Mesendoderm (in vitro differentiated cells): ENCODE data around the gene ANO6.
"Not testable (repeated sequence)": the region's sequence is repeated elsewhere in the genome, so short reads cannot be mapped to it uniquely, and the experiment has no call there.

Source experiments
- DNase-seq: peaks from one replicate; pipeline ENCODE4 v3.0.0; 2013
- H2AK5ac ChIP-seq: 2 replicates; pipeline ENCODE4 v1.6.1; 2013; ENCODE audit warnings: low read length, inconsistent platforms
- H2BK120ac ChIP-seq: 2 replicates; pipeline ENCODE4 v1.6.1; 2013; ENCODE audit warnings: low read depth, mild to moderate bottlenecking, low read length, moderate library complexity, mixed read lengths
- H2BK15ac ChIP-seq: replicated peaks from 2 replicates; pipeline ENCODE4 v1.6.1; 2013; ENCODE audit warnings: low read depth, mild to moderate bottlenecking, moderate library complexity
- H2BK5ac ChIP-seq: 2 replicates; pipeline ENCODE4 v1.6.1; 2013; ENCODE audit warnings: low read length, inconsistent platforms
- H3K18ac ChIP-seq: 2 replicates; pipeline ENCODE4 v1.6.1; 2013; ENCODE audit warnings: mild to moderate bottlenecking, low read length, mixed read lengths
- H3K23ac ChIP-seq: one replicate; pipeline ENCODE4 v1.6.1; 2013; ENCODE audit warnings: low read length
- H3K27ac ChIP-seq: 2 replicates; pipeline ENCODE4 v1.5.1; 2013; ENCODE audit warnings: low read depth, mild to moderate bottlenecking, inconsistent platforms, low read length, moderate library complexity
- H3K27me3 ChIP-seq: 2 replicates; pipeline ENCODE4 v1.6.1; 2013; ENCODE audit warnings: low read length, control low read depth, mild to moderate bottlenecking, inconsistent platforms; ENCODE audit not compliant: insufficient read depth, poor library complexity
- H3K36me3 ChIP-seq: 2 replicates; pipeline ENCODE4 v1.6.1; 2013; ENCODE audit warnings: low read length, inconsistent platforms; ENCODE audit not compliant: control insufficient read depth, insufficient read depth
- H3K4ac ChIP-seq: one replicate; pipeline ENCODE4 v1.6.1; 2013; ENCODE audit warnings: low read depth, mild to moderate bottlenecking, low read length, moderate library complexity
- H3K4me1 ChIP-seq: 2 replicates; pipeline ENCODE4 v1.6.1; 2013; ENCODE audit warnings: low read depth, low read length, inconsistent platforms; ENCODE audit not compliant: control insufficient read depth
- H3K4me2 ChIP-seq: 2 replicates; pipeline ENCODE4 v1.6.1; 2013; ENCODE audit warnings: low read length
- H3K4me3 ChIP-seq: 2 replicates; pipeline ENCODE4 v1.5.1; 2013; ENCODE audit warnings: mild to moderate bottlenecking, low read length
- H3K56ac ChIP-seq: one replicate; pipeline ENCODE4 v1.6.1; 2013; ENCODE audit warnings: low read length
- H3K79me1 ChIP-seq: 2 replicates; pipeline ENCODE4 v1.6.1; 2013; ENCODE audit warnings: low read length, inconsistent platforms
- H3K79me2 ChIP-seq: 2 replicates; pipeline ENCODE4 v1.6.1; 2013; ENCODE audit warnings: mild to moderate bottlenecking, low read length; ENCODE audit not compliant: control insufficient read depth, insufficient read depth
- H3K9ac ChIP-seq: 2 replicates; pipeline ENCODE4 v1.6.1; 2013; ENCODE audit warnings: low read length, inconsistent platforms
- H4K5ac ChIP-seq: one replicate; pipeline ENCODE4 v1.6.1; 2013; ENCODE audit warnings: low read length
- H4K8ac ChIP-seq: one replicate; pipeline ENCODE4 v1.6.1; 2013; ENCODE audit warnings: low read depth, mild to moderate bottlenecking, control low read depth, low read length, moderate library complexity
- WGBS: extraction: QIAGEN DNeasy Blood & Tissue Kit; methylation state at CpG from one replicate; pipeline ENCODE4 v1.1.7; 2013; ENCODE audit warnings: low lambda C conversion rate, missing lambda C conversion rate; ENCODE audit not compliant: insufficient coverage; ENCODE audit errors: extremely low coverage; 5-methylcytosine and 5-hydroxymethylcytosine counted together

Gene ANO6

DNA sequence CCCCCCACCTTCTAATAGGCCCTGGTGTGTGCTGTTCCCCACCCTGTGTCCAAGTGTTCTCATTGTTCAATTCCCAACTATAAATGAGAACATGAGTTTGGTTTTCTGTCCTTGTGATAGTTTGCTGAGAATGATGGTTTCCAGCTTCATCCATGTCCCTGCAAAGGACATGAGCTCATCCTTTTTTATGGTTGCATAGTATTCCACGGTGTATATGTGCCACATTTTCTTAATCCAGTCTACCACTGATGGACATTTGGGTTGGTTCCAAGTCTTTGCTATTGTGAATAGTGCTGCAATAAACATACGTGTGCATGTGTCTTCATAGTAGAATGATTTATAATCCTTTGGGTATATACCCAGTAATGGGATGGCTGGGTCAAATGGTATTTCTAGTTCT, 20.5 kb downstream of the ANO6 start:
- not testable (repeated sequence) for H3K18ac ChIP-seq, DNase-seq, H3K36me3 ChIP-seq, H3K4me3 ChIP-seq, H3K27ac ChIP-seq, H2BK120ac ChIP-seq, H3K4me2 ChIP-seq, H3K27me3 ChIP-seq, H2BK5ac ChIP-seq, H3K4ac ChIP-seq, H3K79me1 ChIP-seq, H3K23ac ChIP-seq, H4K8ac ChIP-seq, H3K56ac ChIP-seq, H2BK15ac ChIP-seq, H3K9ac ChIP-seq, H2AK5ac ChIP-seq, H4K5ac ChIP-seq
- peaks cover 14% of the 10 kb centered on the region for H3K79me2 ChIP-seq
- peaks cover 12% of the 10 kb centered on the region for H3K4me1 ChIP-seq
- WGBS: no CpG with 5 or more reads among the region's 2 CpGs

DNA sequence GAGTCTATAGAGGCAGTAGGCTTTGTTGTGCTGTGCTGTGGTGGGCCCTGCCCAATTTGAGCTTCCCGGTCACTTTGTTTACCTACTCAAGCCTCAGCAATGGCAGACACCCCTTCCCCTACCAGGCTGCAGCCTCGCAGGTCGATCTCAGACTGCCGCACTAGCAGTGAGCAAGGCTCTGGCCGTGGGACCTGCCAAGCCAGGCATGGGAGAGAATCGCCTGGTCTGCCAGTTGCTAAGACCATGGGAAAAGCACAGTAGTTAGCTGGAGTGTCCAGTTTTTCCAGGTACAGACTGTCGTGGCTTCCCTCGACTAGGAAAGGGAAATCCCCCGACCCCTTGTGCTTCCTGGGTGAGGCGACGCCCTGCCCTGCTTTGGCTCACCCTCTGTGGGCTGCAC, 26.3 kb downstream of the ANO6 start:
- WGBS: no CpG with 5 or more reads among the region's 11 CpGs

DNA sequence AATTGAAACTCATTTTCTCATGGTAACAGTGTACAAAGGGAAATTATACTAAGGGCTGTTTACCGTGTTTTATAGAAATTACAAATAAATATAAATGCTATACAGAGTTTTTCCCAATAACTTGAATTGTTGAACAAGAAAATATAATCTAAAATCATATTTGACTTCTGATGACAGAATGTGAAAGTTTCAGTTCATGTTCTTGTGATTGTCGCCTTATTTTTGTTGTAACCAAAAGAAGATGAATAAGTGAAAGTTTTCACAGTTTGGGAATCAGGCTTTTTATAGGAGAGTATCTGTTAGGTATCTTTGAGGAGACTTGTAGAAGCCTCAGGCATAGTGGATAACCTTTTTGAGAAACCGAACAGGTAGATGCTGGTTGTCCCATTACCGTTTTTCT, 28.1 kb downstream of the ANO6 start:
- H3K27me3 ChIP-seq: no peaks in the 10 kb centered on the region
- H3K36me3 ChIP-seq: no peaks in the 10 kb centered on the region
- no peak overlapping the region for H4K5ac ChIP-seq
- H3K4ac ChIP-seq: no peak overlapping the region
- H4K8ac ChIP-seq: no peak overlapping the region
- H3K4me3 ChIP-seq: no peak overlapping the region
- H3K27ac ChIP-seq: no peak overlapping the region
- H2AK5ac ChIP-seq: no peak overlapping the region
- H2BK15ac ChIP-seq: no peak overlapping the region
- no peak overlapping the region for H2BK120ac ChIP-seq
- H3K79me1 ChIP-seq: peaks cover 11% of the 10 kb centered on the region
- no peak overlapping the region for H2BK5ac ChIP-seq
- no peak overlapping the region for H3K4me2 ChIP-seq
- peaks cover 16% of the 10 kb centered on the region for H3K79me2 ChIP-seq
- no peak for DNase-seq
- H3K23ac ChIP-seq: no peak overlapping the region
- no peak overlapping the region for H3K18ac ChIP-seq
- no CpG with 5 or more reads among the region's 4 CpGs for WGBS
- H3K4me1 ChIP-seq: no peaks in the 10 kb centered on the region
- H3K9ac ChIP-seq: no peak overlapping the region
- no peak overlapping the region for H3K56ac ChIP-seq

More for the DNA sequence above, 26.3 kb downstream of the ANO6 start:
- H3K27me3 ChIP-seq: no peaks in the 10 kb centered on the region
- peaks cover 6% of the 10 kb centered on the region for H3K79me1 ChIP-seq
- H2BK120ac ChIP-seq: no peak overlapping the region
- no peak overlapping the region for H3K27ac ChIP-seq
- H3K4me1 ChIP-seq: no peaks in the 10 kb centered on the region
- H3K56ac ChIP-seq: no peak overlapping the region
- H3K4me2 ChIP-seq: no peak overlapping the region
- H3K4me3 ChIP-seq: no peak overlapping the region
- H4K5ac ChIP-seq: no peak overlapping the region
- no peak overlapping the region for H4K8ac ChIP-seq
- no peak overlapping the region for H2BK5ac ChIP-seq
- DNase-seq: no peak
- H3K4ac ChIP-seq: no peak overlapping the region
- H3K79me2 ChIP-seq: peaks cover 14% of the 10 kb centered on the region
- no peak overlapping the region for H3K9ac ChIP-seq
- no peak overlapping the region for H3K23ac ChIP-seq
- no peak overlapping the region for H3K18ac ChIP-seq
- H2BK15ac ChIP-seq: no peak overlapping the region
- H2AK5ac ChIP-seq: no peak overlapping the region
- no peaks in the 10 kb centered on the region for H3K36me3 ChIP-seq

DNA sequence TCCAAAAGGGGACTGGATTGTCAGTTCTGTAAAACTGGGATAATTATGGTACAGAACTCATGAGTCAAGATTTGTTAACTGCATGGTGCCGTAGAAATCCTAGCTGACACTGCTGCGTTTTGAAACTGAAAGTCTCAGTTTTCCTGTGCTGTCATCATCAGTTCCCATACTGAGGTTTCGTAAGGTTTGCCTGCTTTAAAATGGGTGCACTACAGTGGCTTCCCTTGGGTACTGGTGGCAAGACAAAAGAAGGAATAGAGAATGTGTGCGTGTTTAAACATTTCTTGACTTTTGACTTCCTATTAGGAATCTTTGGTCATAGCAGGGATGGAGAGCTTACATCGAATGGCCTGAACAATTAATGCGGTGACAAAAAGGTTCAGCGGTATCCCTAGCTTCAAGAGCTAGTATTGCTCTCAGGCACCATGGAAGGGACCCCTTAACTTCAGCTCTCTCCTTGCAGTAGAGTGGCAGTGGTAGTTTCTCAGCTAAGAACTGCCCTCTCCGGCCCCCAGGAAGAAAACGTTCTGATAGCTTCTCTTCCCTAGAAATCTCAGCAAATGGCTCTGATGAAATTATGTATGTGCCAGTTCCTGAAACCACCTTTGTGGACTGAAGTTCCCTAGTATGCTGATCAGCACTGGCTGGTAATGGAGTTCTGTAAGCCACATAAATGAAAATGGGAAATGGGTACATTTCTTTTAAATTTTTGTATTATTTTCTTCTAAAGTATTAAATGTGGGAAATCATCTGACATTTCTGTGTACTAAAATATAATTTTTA, 28.9 kb downstream of the ANO6 start:
- H2BK5ac ChIP-seq: no peak overlapping the region

DNA sequence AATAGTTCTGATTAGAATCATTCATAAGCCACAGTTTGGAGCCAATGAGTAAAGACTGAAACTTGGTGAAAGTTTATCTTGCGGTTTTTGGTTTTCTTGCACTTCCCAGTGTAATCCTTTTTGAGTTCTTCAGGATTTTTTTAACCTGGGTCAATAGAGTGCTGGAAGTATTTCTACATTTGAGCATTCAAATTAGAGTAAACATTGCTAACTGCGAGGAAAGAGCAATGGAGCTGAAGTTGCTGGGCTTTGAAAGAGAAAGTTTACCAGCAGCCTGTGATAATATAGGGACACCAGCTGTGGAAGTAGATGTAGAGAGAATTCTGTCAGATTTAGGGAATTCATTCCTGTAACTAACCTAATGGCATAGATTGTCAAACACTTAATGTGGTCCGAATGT, 30.3 kb downstream of the ANO6 start:
- no peak overlapping the region for H3K18ac ChIP-seq
- peaks cover 15% of the 10 kb centered on the region for H3K79me2 ChIP-seq
- no peak overlapping the region for H3K56ac ChIP-seq
- H2BK120ac ChIP-seq: no peak overlapping the region
- no peak overlapping the region for H3K9ac ChIP-seq
- H2AK5ac ChIP-seq: no peak overlapping the region
- no peak overlapping the region for H3K4me2 ChIP-seq
- H3K4me1 ChIP-seq: no peaks in the 10 kb centered on the region
- no peaks in the 10 kb centered on the region for H3K27me3 ChIP-seq
- H3K27ac ChIP-seq: no peak overlapping the region
- H4K8ac ChIP-seq: no peak overlapping the region
- H3K23ac ChIP-seq: no peak overlapping the region
- H3K4me3 ChIP-seq: no peak overlapping the region
- H3K4ac ChIP-seq: no peak overlapping the region
- no peaks in the 10 kb centered on the region for H3K36me3 ChIP-seq
- no peak overlapping the region for H4K5ac ChIP-seq
- WGBS: no CpG with 5 or more reads among the region's 3 CpGs
- no peak overlapping the region for H2BK5ac ChIP-seq
- no peak overlapping the region for H2BK15ac ChIP-seq
- peaks cover 13% of the 10 kb centered on the region for H3K79me1 ChIP-seq
- no peak for DNase-seq

More for the DNA sequence above, 28.9 kb downstream of the ANO6 start:
- Histone ChIP-seq H3K79me2 (peaks cover 16% of the 10 kb centered on the region), H2BK120ac (no peak overlapping the region), H3K56ac (no peak overlapping the region), H3K79me1 (peaks cover 11% of the 10 kb centered on the region), H3K9ac (no peak overlapping the region), H3K23ac (no peak overlapping the region), H3K4ac (no peak overlapping the region), H3K27me3 (no peaks in the 10 kb centered on the region), H3K4me3 (no peak overlapping the region), H2BK15ac (no peak overlapping the region), H3K18ac (no peak overlapping the region), H3K36me3 (no peaks in the 10 kb centered on the region), H3K4me2 (no peak overlapping the region), H4K8ac (peak overlapping the region; percentile 93), H4K5ac (no peak overlapping the region), H3K4me1 (no peaks in the 10 kb centered on the region), H2AK5ac (no peak overlapping the region), H3K27ac (no peak overlapping the region)
- no peak for DNase-seq
- no CpG with 5 or more reads among the region's 9 CpGs for WGBS

DNA sequence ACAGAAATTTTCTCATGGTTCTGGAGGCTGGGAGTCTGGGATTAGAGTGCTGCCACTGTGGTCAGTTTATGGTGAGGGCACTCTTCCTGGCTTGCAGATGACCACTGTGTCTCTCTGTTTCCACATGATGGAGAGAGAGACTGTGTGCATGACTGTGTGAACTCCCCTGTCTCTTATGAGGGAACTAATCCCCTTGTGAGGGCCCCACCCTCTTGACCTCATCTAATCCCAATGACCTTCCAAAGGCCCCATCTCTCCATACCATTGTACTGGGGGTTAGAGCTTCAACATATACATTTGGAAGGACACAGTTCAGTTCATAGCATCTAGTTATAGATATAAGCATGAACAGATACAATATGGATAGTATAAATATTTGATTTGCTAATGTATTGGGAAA, 31.7 kb downstream of the ANO6 start:
- no peak overlapping the region for H3K27ac ChIP-seq
- no peak overlapping the region for H2BK120ac ChIP-seq
- H2BK15ac ChIP-seq: no peak overlapping the region
- H2BK5ac ChIP-seq: no peak overlapping the region
- H3K9ac ChIP-seq: no peak overlapping the region
- no peaks in the 10 kb centered on the region for H3K4me1 ChIP-seq
- no peak overlapping the region for H3K4me2 ChIP-seq
- no peak overlapping the region for H3K4ac ChIP-seq
- H3K79me2 ChIP-seq: peaks cover 10% of the 10 kb centered on the region
- H3K79me1 ChIP-seq: peaks cover 15% of the 10 kb centered on the region
- H2AK5ac ChIP-seq: no peak overlapping the region
- H4K5ac ChIP-seq: no peak overlapping the region
- no peak overlapping the region for H3K56ac ChIP-seq
- H3K18ac ChIP-seq: no peak overlapping the region
- DNase-seq: no peak
- H3K4me3 ChIP-seq: no peak overlapping the region
- no peaks in the 10 kb centered on the region for H3K27me3 ChIP-seq
- no peaks in the 10 kb centered on the region for H3K36me3 ChIP-seq
- H3K23ac ChIP-seq: no peak overlapping the region
- H4K8ac ChIP-seq: no peak overlapping the region
